ENCODE measurements around the gene BANP. TPM values are rescaled to one million over a fixed set of nuclear protein-coding genes. Genes with fewer than 3 reads are reported as not detected.
"Not testable (repeated sequence)": the region's sequence is repeated elsewhere in the genome, so short reads cannot be mapped to it uniquely, and the experiment has no call there.

Gene BANP
- total and polyA plus RNA-seq, 4 donors = 10.3 to 56.6 (median 20.1) TPM

- no peak for DNase-seq
Measured at GRCh38 chr16:88076211-88076931, 125.1 kb downstream of the BANP start.

GRCh38 chr16:88076932-88077320 is 125.7 kb downstream of the BANP start:
- H3K9ac ChIP-seq (ENCODE audit: insufficient read depth in 1 of 2, low read length in 2 of 2); H3K4me1 ChIP-seq (ENCODE audit: control insufficient read depth in 5 of 5, insufficient read depth in 5 of 5, low read length in 5 of 5); H3K4me3 ChIP-seq; ATAC-seq (ENCODE audit: insufficient read depth, low FRiP score); H3K27ac ChIP-seq (ENCODE audit: low read depth in 1 of 2, low read length in 1 of 2); H3K27me3 ChIP-seq (ENCODE audit: control insufficient read depth in 3 of 3, insufficient read depth in 3 of 3, low read length in 2 of 3); H3K9me3 ChIP-seq (ENCODE audit: control insufficient read depth in 4 of 4, insufficient read depth in 3 of 4, low read length in 3 of 4); DNase-seq: not testable (repeated sequence)
- H3K36me3 ChIP-seq (ENCODE audit: control insufficient read depth in 4 of 4, insufficient read depth in 4 of 4, low read length in 4 of 4) = peaks cover 0 to 46% (median 1%) of the 10 kb centered on the region in 4 donors
- WGBS, 2 donors = 88 to 91% methylated on average over 5 of the region's 5 CpGs

More at GRCh38 chr16:88076211-88076931, 125.1 kb downstream of the BANP start:
- H3K9me3 ChIP-seq (ENCODE audit: control insufficient read depth in 4 of 4, insufficient read depth in 3 of 4, low read length in 3 of 4) = peaks cover 0 to 6% (median 0%) of the 10 kb centered on the region in 4 donors
- H3K27ac ChIP-seq (ENCODE audit: low read depth in 1 of 2, low read length in 1 of 2) = no peak overlapping the region
- peaks cover 0 to 49% (median 1%) of the 10 kb centered on the region in 4 donors for H3K36me3 ChIP-seq (ENCODE audit: control insufficient read depth in 4 of 4, insufficient read depth in 4 of 4, low read length in 4 of 4)
- H3K9ac ChIP-seq (ENCODE audit: insufficient read depth in 1 of 2, low read length in 2 of 2) = no peak overlapping the region
- ATAC-seq (ENCODE audit: insufficient read depth, low FRiP score) = no peak
- 95 to 96% methylated on average over 57 of the region's 57 CpGs for WGBS, 2 donors
- peaks cover 0 to 5% (median 0%) of the 10 kb centered on the region in 5 donors for H3K4me1 ChIP-seq (ENCODE audit: control insufficient read depth in 5 of 5, insufficient read depth in 5 of 5, low read length in 5 of 5)
- TF ChIP-seq CTCF (IDR thresholded peaks at IDR 0.05; ENCODE audit: control extremely low read depth, extremely low read depth) = no peak
- no peak overlapping the region for H3K4me3 ChIP-seq
- no peaks in the 10 kb centered on the region for H3K27me3 ChIP-seq (ENCODE audit: control insufficient read depth in 3 of 3, insufficient read depth in 3 of 3, low read length in 2 of 3)

GRCh38 chr16:88077328-88078108 is 126.3 kb downstream of the BANP start:
- TF ChIP-seq CTCF (IDR thresholded peaks at IDR 0.05; ENCODE audit: control extremely low read depth, extremely low read depth) = no peak
- H3K27ac ChIP-seq (ENCODE audit: low read depth in 1 of 2, low read length in 1 of 2) = no peak overlapping the region
- H3K4me1 ChIP-seq (ENCODE audit: control insufficient read depth in 5 of 5, insufficient read depth in 5 of 5, low read length in 5 of 5) = peaks cover 0 to 5% (median 0%) of the 10 kb centered on the region in 5 donors
- ATAC-seq (ENCODE audit: insufficient read depth, low FRiP score) = no peak
- no peaks in the 10 kb centered on the region for H3K27me3 ChIP-seq (ENCODE audit: control insufficient read depth in 3 of 3, insufficient read depth in 3 of 3, low read length in 2 of 3)
- no peak for DNase-seq
- no peak overlapping the region for H3K4me3 ChIP-seq
- no peak overlapping the region for H3K9ac ChIP-seq (ENCODE audit: insufficient read depth in 1 of 2, low read length in 2 of 2)
- WGBS, 2 donors = 89 to 90% methylated on average over 30 of the region's 30 CpGs
- H3K9me3 ChIP-seq (ENCODE audit: control insufficient read depth in 4 of 4, insufficient read depth in 3 of 4, low read length in 3 of 4) = peaks cover 0 to 6% (median 0%) of the 10 kb centered on the region in 4 donors
- peaks cover 0 to 40% (median 1%) of the 10 kb centered on the region in 4 donors for H3K36me3 ChIP-seq (ENCODE audit: control insufficient read depth in 4 of 4, insufficient read depth in 4 of 4, low read length in 4 of 4)

Data from lung (tissue), 12 donors.